ENCODE data around the gene CXCL9.

DNA sequence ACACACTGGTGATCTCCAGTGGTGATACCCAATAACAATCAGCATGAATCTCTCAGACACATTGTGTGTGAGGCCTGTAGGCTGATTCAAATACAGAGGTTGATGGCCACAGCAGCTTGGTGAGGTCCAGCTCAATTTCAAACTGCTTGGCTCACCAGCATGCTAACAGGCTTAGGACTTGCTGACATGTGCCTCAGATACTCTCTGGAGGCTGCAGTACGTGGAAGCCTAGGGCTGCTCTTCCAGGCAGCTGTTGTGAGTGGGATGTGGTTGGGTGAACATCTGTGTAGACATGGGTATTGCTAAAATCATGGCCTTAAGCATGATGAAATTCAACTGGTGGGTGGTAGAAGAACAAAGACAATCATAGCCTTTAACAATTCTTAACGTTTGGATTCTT is 4.3 kb downstream of the CXCL9 start:
- no peak for TF ChIP-seq EZH2 (IDR thresholded peaks at IDR 0.05; ENCODE audit: borderline replicate concordance, low read length)
- TF ChIP-seq, protein P1, sequence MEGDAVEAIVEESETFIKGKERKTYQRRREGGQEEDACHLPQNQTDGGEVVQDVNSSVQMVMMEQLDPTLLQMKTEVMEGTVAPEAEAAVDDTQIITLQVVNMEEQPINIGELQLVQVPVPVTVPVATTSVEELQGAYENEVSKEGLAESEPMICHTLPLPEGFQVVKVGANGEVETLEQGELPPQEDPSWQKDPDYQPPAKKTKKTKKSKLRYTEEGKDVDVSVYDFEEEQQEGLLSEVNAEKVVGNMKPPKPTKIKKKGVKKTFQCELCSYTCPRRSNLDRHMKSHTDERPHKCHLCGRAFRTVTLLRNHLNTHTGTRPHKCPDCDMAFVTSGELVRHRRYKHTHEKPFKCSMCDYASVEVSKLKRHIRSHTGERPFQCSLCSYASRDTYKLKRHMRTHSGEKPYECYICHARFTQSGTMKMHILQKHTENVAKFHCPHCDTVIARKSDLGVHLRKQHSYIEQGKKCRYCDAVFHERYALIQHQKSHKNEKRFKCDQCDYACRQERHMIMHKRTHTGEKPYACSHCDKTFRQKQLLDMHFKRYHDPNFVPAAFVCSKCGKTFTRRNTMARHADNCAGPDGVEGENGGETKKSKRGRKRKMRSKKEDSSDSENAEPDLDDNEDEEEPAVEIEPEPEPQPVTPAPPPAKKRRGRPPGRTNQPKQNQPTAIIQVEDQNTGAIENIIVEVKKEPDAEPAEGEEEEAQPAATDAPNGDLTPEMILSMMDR (IDR thresholded peaks at IDR 0.05; ENCODE audit: low read length) = no peak
